ENCODE measurements around the gene CADM3. TPM values are rescaled to one million over a fixed set of nuclear protein-coding genes. Genes with fewer than 3 reads are reported as not detected.
A peak's percentile ranks its signal among the peaks of the same experiment; 100 is the strongest.

CADM3 gene
- 0.25 and 1.1 TPM in 2 replicates for total RNA-seq (2012; rRNA removed)

DNA sequence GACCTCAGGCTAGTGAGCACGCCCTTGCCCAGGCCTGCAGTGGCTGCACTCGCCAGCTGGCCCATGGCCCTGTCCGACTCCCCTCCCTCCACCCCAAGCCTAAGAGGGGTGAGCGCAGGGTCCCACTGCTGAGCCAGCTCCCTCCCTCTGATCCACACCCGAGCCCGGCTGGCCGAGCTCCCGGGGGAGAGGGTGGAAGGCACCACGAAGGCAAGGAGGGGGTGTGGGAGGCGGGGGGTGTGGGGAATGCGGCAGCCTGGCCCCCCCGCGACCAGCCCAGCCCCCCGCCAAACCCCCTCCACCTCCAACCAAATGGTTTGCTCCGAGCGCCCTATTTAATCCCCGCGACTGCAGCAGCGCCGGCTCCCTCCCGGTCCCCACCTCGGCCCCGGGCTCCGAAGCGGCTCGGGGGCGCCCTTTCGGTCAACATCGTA is at the start of gene CADM3:
CADM3 (plus strand) TSS at position 362 of the 434 bp plus-strand sequence. CDS start 151 bp downstream, outside the sequence.
- peak within 1 kb of the TSS; percentile 69 for H3K9ac ChIP-seq (ENCODE audit: low read depth, low read length)
- H3K9me3 ChIP-seq (replicated peaks; ENCODE audit: low read length): no peaks in the 10 kb centered on the region
- H3K4me1 ChIP-seq (ENCODE audit: control insufficient read depth, insufficient read depth, low read length): peaks cover 5% of the 10 kb centered on the region
- H3K27me3 ChIP-seq (ENCODE audit: control insufficient read depth, insufficient read depth, low read length): peaks cover 65% of the 10 kb centered on the region
- no peaks in the 10 kb centered on the region for H3K36me3 ChIP-seq (ENCODE audit: insufficient read depth, low read length)
- peak within 1 kb of the TSS; percentile 82 for H3K4me2 ChIP-seq (ENCODE audit: low read length)
- H3K4me3 ChIP-seq (ENCODE audit: low read length): peak within 1 kb of the TSS; percentile 74

DNA sequence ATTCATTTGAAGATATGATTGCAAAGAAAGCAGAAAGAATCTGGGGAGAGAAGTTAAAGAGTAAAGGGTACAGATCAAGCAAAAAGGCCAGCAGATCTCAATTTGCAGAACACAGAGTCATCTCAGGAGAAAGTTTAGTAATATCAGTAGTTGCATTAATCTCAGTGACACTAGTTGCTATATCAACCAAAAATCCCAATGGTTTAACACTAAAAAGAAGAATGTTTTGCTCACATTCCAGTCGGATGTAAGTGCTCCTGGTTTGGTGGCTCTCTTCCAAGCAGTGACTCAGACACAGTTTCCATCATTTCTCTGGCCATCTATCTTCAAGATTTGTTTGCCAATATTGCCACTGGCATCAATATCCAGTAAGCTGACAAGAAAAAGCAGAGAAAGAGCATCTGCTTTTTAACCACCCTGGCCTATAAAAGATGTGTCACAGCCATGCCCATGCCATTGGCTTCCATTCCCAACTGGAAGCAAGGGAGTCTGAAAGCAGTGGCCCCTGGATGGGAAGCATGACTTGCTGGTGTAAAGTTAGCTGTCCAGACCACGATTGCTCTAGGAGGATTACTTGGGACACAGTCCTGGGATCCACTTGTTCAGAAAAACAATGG is 49.3 kb upstream of the CADM3 start:
- Histone ChIP-seq H3K4me3 (ENCODE audit: low read length) (no peak overlapping the region), H3K4me1 (ENCODE audit: control insufficient read depth, insufficient read depth, low read length) (no peaks in the 10 kb centered on the region), H3K9me3 (replicated peaks; ENCODE audit: low read length) (no peaks in the 10 kb centered on the region), H3K36me3 (ENCODE audit: insufficient read depth, low read length) (no peaks in the 10 kb centered on the region), H3K27me3 (ENCODE audit: control insufficient read depth, insufficient read depth, low read length) (peaks cover 50% of the 10 kb centered on the region), H3K4me2 (ENCODE audit: low read length) (no peak overlapping the region), H3K9ac (ENCODE audit: low read depth, low read length) (no peak overlapping the region)

GRCh38 chr1:159123587-159123986 is 47.8 kb upstream of the CADM3 start:
- Histone ChIP-seq H3K4me1 (ENCODE audit: control insufficient read depth, insufficient read depth, low read length) (no peaks in the 10 kb centered on the region), H3K9ac (ENCODE audit: low read depth, low read length) (no peak overlapping the region), H3K27me3 (ENCODE audit: control insufficient read depth, insufficient read depth, low read length) (peaks cover 40% of the 10 kb centered on the region), H3K4me3 (ENCODE audit: low read length) (no peak overlapping the region), H3K4me2 (ENCODE audit: low read length) (no peak overlapping the region), H3K9me3 (replicated peaks; ENCODE audit: low read length) (no peaks in the 10 kb centered on the region), H3K36me3 (ENCODE audit: insufficient read depth, low read length) (no peaks in the 10 kb centered on the region)

DNA sequence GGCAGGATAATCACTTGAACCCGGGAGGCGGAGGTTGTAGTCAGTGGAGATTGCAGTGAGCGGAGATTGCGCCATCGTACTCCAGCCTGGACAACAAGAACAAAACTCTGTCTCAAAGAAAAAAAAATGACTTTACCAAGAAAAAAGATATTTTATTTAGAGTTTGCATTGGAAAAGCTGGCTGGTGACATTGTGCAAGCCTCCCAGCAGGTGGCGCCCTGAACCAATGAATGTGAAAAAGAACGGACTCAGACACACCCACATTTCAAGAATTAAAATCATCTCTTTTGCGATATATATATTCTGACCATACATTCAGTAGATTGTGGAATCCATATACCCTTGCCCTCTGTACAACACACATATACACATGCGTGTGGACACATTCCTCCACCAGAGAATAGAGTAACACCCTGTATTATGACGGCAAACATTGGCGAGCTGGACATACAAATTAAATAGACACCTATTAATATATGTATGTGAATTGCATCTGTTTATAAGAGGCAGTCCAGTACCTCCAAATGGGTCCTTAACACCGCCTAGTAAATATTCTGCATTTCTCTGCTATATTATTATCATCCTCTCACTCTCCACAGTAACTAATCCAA is 39.0 kb upstream of the CADM3 start:
- no peak overlapping the region for H3K4me3 ChIP-seq (ENCODE audit: low read length)
- H3K9ac ChIP-seq (ENCODE audit: low read depth, low read length): no peak overlapping the region
- no peaks in the 10 kb centered on the region for H3K9me3 ChIP-seq (replicated peaks; ENCODE audit: low read length)
- H3K4me2 ChIP-seq (ENCODE audit: low read length): no peak overlapping the region
- no peaks in the 10 kb centered on the region for H3K36me3 ChIP-seq (ENCODE audit: insufficient read depth, low read length)
- no peaks in the 10 kb centered on the region for H3K4me1 ChIP-seq (ENCODE audit: control insufficient read depth, insufficient read depth, low read length)
- peaks cover 39% of the 10 kb centered on the region for H3K27me3 ChIP-seq (ENCODE audit: control insufficient read depth, insufficient read depth, low read length)

- Histone ChIP-seq H3K36me3 (ENCODE audit: insufficient read depth, low read length) (no peaks in the 10 kb centered on the region), H3K4me3 (ENCODE audit: low read length) (no peak overlapping the region), H3K4me2 (ENCODE audit: low read length) (no peak overlapping the region), H3K9ac (ENCODE audit: low read depth, low read length) (no peak overlapping the region), H3K4me1 (ENCODE audit: control insufficient read depth, insufficient read depth, low read length) (no peaks in the 10 kb centered on the region), H3K9me3 (replicated peaks; ENCODE audit: low read length) (no peaks in the 10 kb centered on the region), H3K27me3 (ENCODE audit: control insufficient read depth, insufficient read depth, low read length) (peaks cover 54% of the 10 kb centered on the region)
Observed at GRCh38 chr1:159140474-159140873, 30.9 kb upstream of the CADM3 start.

DNA sequence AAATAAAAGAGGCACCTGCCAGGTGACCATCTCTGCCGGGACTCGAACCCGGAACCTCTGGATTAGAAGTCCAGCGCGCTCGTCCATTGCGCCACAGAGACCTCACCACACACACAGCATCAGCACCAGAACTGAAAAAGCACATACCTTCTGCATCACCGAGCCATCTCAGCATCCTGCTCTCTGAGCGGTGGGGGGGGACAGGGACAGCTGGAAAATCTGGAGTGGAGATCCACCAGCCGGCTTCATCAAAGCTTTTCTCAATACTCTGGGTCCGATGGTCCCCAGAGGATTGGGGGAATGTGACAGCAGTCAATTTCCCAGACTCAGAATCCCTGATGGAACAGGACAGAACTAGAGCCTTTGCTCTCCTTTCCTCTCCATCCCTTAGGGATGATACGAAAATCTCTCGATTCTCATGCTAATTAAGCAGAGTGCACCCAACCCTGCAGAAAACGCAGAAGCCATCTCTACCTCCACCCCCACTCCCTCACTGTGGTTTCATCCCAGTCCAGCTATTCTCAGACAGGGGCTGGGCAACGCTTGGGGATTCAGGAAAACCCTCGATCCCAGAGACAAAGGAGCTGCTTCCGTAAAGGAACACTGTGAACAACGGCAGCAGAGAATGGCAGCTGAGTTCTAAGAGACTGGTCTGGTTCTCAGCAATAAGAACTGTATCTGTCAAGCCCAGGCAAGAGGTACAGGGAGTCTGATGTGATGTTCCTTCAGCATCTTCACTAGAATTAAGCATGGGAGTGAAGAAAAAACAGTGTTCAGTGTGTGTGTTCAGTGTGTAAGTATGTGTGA is 29.6 kb upstream of the CADM3 start:
- Histone ChIP-seq H3K36me3 (ENCODE audit: insufficient read depth, low read length) (no peaks in the 10 kb centered on the region), H3K9ac (ENCODE audit: low read depth, low read length) (no peak overlapping the region), H3K4me3 (ENCODE audit: low read length) (peak overlapping the region; percentile 60), H3K4me2 (ENCODE audit: low read length) (peak overlapping the region; percentile 72), H3K9me3 (replicated peaks; ENCODE audit: low read length) (no peaks in the 10 kb centered on the region), H3K27me3 (ENCODE audit: control insufficient read depth, insufficient read depth, low read length) (peaks cover 52% of the 10 kb centered on the region), H3K4me1 (ENCODE audit: control insufficient read depth, insufficient read depth, low read length) (no peaks in the 10 kb centered on the region)

- H3K27me3 ChIP-seq (ENCODE audit: control insufficient read depth, insufficient read depth, low read length): peaks cover 54% of the 10 kb centered on the region
- peak overlapping the region; percentile 72 for H3K4me2 ChIP-seq (ENCODE audit: low read length)
- H3K36me3 ChIP-seq (ENCODE audit: insufficient read depth, low read length): no peaks in the 10 kb centered on the region
- H3K4me1 ChIP-seq (ENCODE audit: control insufficient read depth, insufficient read depth, low read length): no peaks in the 10 kb centered on the region
- H3K9me3 ChIP-seq (replicated peaks; ENCODE audit: low read length): no peaks in the 10 kb centered on the region
- no peak overlapping the region for H3K9ac ChIP-seq (ENCODE audit: low read depth, low read length)
- H3K4me3 ChIP-seq (ENCODE audit: low read length): peak overlapping the region; percentile 60
Observed at GRCh38 chr1:159142391-159142663, 29.1 kb upstream of the CADM3 start.

- Histone ChIP-seq H3K9me3 (replicated peaks; ENCODE audit: low read length) (no peaks in the 10 kb centered on the region), H3K4me1 (ENCODE audit: control insufficient read depth, insufficient read depth, low read length) (no peaks in the 10 kb centered on the region), H3K4me3 (ENCODE audit: low read length) (no peak overlapping the region), H3K27me3 (ENCODE audit: control insufficient read depth, insufficient read depth, low read length) (peaks cover 52% of the 10 kb centered on the region), H3K9ac (ENCODE audit: low read depth, low read length) (no peak overlapping the region), H3K4me2 (ENCODE audit: low read length) (no peak overlapping the region), H3K36me3 (ENCODE audit: insufficient read depth, low read length) (no peaks in the 10 kb centered on the region)
Observed at GRCh38 chr1:159142726-159143510, 28.5 kb upstream of the CADM3 start.

GRCh38 chr1:159144571-159144970 is 26.8 kb upstream of the CADM3 start:
- no peak overlapping the region for H3K4me2 ChIP-seq (ENCODE audit: low read length)
- H3K9me3 ChIP-seq (replicated peaks; ENCODE audit: low read length): no peaks in the 10 kb centered on the region
- H3K36me3 ChIP-seq (ENCODE audit: insufficient read depth, low read length): no peaks in the 10 kb centered on the region
- H3K4me3 ChIP-seq (ENCODE audit: low read length): no peak overlapping the region
- H3K27me3 ChIP-seq (ENCODE audit: control insufficient read depth, insufficient read depth, low read length): peaks cover 41% of the 10 kb centered on the region
- no peaks in the 10 kb centered on the region for H3K4me1 ChIP-seq (ENCODE audit: control insufficient read depth, insufficient read depth, low read length)
- H3K9ac ChIP-seq (ENCODE audit: low read depth, low read length): no peak overlapping the region

DNA sequence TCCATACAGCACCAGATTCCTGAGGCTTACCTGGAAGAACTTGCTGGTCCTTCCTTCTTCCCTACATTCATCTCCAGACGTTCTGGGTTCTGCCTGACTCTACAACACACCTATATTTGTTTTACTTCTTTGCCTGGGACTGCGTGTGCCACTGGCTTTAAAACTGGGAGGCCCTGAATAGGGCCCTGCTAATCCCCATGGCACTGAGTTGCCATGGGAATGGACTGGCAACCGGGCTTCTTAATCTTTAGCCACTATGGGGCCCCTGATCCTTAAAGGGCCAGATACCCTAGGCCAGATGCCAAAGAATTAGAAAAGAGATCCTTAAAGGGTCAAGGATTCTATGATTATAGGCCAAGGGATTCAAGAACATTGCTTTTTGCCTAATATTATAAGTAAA is 24.4 kb upstream of the CADM3 start:
- H3K4me3 ChIP-seq (ENCODE audit: low read length): no peak overlapping the region

DNA sequence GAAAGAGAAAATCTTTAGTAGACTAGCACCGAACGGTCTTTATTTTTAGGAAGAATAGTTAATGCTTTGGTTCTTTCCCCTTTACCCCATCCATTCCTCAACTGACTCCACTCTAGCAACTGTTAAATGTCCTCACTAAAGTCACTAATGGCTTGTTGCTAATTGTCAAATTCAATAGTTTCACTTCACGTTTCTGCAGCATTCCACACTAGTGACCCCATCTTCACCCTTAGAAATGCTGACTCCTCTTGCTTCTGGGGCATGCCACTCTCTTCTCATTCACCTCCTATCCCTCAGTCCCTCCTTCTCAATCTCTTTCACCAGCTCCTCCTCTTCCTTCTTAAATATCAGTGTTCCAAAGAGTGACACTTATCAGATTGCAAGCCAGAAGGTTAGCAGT is 19.4 kb upstream of the CADM3 start:
- Histone ChIP-seq H3K4me1 (ENCODE audit: control insufficient read depth, insufficient read depth, low read length) (no peaks in the 10 kb centered on the region), H3K4me3 (ENCODE audit: low read length) (no peak overlapping the region), H3K4me2 (ENCODE audit: low read length) (no peak overlapping the region), H3K36me3 (ENCODE audit: insufficient read depth, low read length) (no peaks in the 10 kb centered on the region), H3K9me3 (replicated peaks; ENCODE audit: low read length) (no peaks in the 10 kb centered on the region), H3K9ac (ENCODE audit: low read depth, low read length) (no peak overlapping the region), H3K27me3 (ENCODE audit: control insufficient read depth, insufficient read depth, low read length) (peaks cover 6% of the 10 kb centered on the region)

More for the DNA sequence above, 24.4 kb upstream of the CADM3 start:
- no peak overlapping the region for H3K9ac ChIP-seq (ENCODE audit: low read depth, low read length)
- H3K9me3 ChIP-seq (replicated peaks; ENCODE audit: low read length): no peaks in the 10 kb centered on the region
- H3K27me3 ChIP-seq (ENCODE audit: control insufficient read depth, insufficient read depth, low read length): peaks cover 32% of the 10 kb centered on the region
- H3K4me1 ChIP-seq (ENCODE audit: control insufficient read depth, insufficient read depth, low read length): no peaks in the 10 kb centered on the region
- no peak overlapping the region for H3K4me2 ChIP-seq (ENCODE audit: low read length)
- no peaks in the 10 kb centered on the region for H3K36me3 ChIP-seq (ENCODE audit: insufficient read depth, low read length)

All from skeletal muscle satellite cell (primary cell).